ENCODE results near the gene C1orf167.

The C1orf167 gene

GRCh38 chr1:11719313-11720032 lies 42.5 kb upstream of the C1orf167 start:
- Mint-ChIP-seq H3K9me3 (no peaks in the 10 kb centered on the region), H3K36me3 (ENCODE audit: low read depth) (no peaks in the 10 kb centered on the region), H3K27me3 (ENCODE audit: low read depth) (peaks cover 29% of the 10 kb centered on the region), H3K27ac (no peak overlapping the region), H3K4me1 (no peaks in the 10 kb centered on the region), H3K4me3 (peak overlapping the region; percentile 38 to 62 (median 55))
- peak; percentile 95 to 99 (median 96) for TF ChIP-seq CTCF (IDR thresholded peaks at IDR 0.05; ENCODE audit: unreplicated experiment in 3 of 3)

GRCh38 chr1:11720033-11720376 lies 42.0 kb upstream of the C1orf167 start:
- no peaks in the 10 kb centered on the region for H3K4me1 Mint-ChIP-seq
- no peak overlapping the region for H3K27ac Mint-ChIP-seq
- no peaks in the 10 kb centered on the region for H3K9me3 Mint-ChIP-seq
- TF ChIP-seq CTCF (IDR thresholded peaks at IDR 0.05; ENCODE audit: unreplicated experiment in 3 of 3) = no peak
- H3K4me3 Mint-ChIP-seq = peak overlapping the region in 1 of 3 experiments; percentile 55
- H3K36me3 Mint-ChIP-seq (ENCODE audit: low read depth) = no peaks in the 10 kb centered on the region
- H3K27me3 Mint-ChIP-seq (ENCODE audit: low read depth) = peaks cover 29% of the 10 kb centered on the region

GRCh38 chr1:11720525-11720924 lies 41.5 kb upstream of the C1orf167 start:
- Mint-ChIP-seq H3K36me3 (ENCODE audit: low read depth) (no peaks in the 10 kb centered on the region), H3K4me3 (no peak overlapping the region), H3K9me3 (no peaks in the 10 kb centered on the region), H3K27ac (no peak overlapping the region), H3K27me3 (ENCODE audit: low read depth) (peaks cover 26% of the 10 kb centered on the region), H3K4me1 (no peaks in the 10 kb centered on the region)
- TF ChIP-seq CTCF (IDR thresholded peaks at IDR 0.05; ENCODE audit: unreplicated experiment in 3 of 3) = no peak

- TF ChIP-seq CTCF (IDR thresholded peaks at IDR 0.05; ENCODE audit: unreplicated experiment in 3 of 3) = no peak
- no peak overlapping the region for H3K27ac Mint-ChIP-seq
- peaks cover 26% of the 10 kb centered on the region for H3K27me3 Mint-ChIP-seq (ENCODE audit: low read depth)
- H3K4me3 Mint-ChIP-seq = no peak overlapping the region
- no peaks in the 10 kb centered on the region for H3K36me3 Mint-ChIP-seq (ENCODE audit: low read depth)
- H3K9me3 Mint-ChIP-seq = no peaks in the 10 kb centered on the region
- no peaks in the 10 kb centered on the region for H3K4me1 Mint-ChIP-seq
Measured at GRCh38 chr1:11721311-11721710, 40.7 kb upstream of the C1orf167 start.

GRCh38 chr1:11722538-11722937 lies 39.5 kb upstream of the C1orf167 start:
- H3K36me3 Mint-ChIP-seq (ENCODE audit: low read depth) = no peaks in the 10 kb centered on the region
- TF ChIP-seq CTCF (IDR thresholded peaks at IDR 0.05; ENCODE audit: unreplicated experiment in 3 of 3) = no peak
- no peak overlapping the region for H3K27ac Mint-ChIP-seq

GRCh38 chr1:11725616-11726015 lies 36.4 kb upstream of the C1orf167 start:
- H3K4me1 Mint-ChIP-seq = peaks cover 13% of the 10 kb centered on the region
- TF ChIP-seq CTCF (IDR thresholded peaks at IDR 0.05; ENCODE audit: unreplicated experiment in 3 of 3) = no peak
- H3K9me3 Mint-ChIP-seq = no peaks in the 10 kb centered on the region
- peaks cover 6% of the 10 kb centered on the region for H3K27me3 Mint-ChIP-seq (ENCODE audit: low read depth)
- H3K36me3 Mint-ChIP-seq (ENCODE audit: low read depth) = no peaks in the 10 kb centered on the region
- no peak overlapping the region for H3K27ac Mint-ChIP-seq
- no peak overlapping the region for H3K4me3 Mint-ChIP-seq

More at GRCh38 chr1:11722538-11722937, 39.5 kb upstream of the C1orf167 start:
- peaks cover 20% of the 10 kb centered on the region for H3K27me3 Mint-ChIP-seq (ENCODE audit: low read depth)
- no peak overlapping the region for H3K4me3 Mint-ChIP-seq
- H3K9me3 Mint-ChIP-seq = no peaks in the 10 kb centered on the region
- H3K4me1 Mint-ChIP-seq = no peaks in the 10 kb centered on the region
